A549 (cell line): Measurements from ENCODE around the gene STYX. TPM values are rescaled to one million over a fixed set of nuclear protein-coding genes. Genes with fewer than 3 reads are reported as not detected.

Experiments used
- ATAC-seq, 2 experiments: fragments of 200-7000 bp in 1 of 2; fragments of >200 bp in 1 of 2; cut with Nextera tagmentation in 1 of 2; cut with Tn5 transposase in 1 of 2; 3 replicates each; pipeline versions ENCODE4 v1.8.0 to v1.9.1; 2018 to 2020; ENCODE audit warnings: mild to moderate bottlenecking in 1 of 2, moderate library complexity in 1 of 2
- CTCF ChIA-PET: fragments of 300-600 bp; sonication (Branson Sonifier 250); formaldehyde crosslinking; extraction: SDS; loops from one replicate; lab custom pipeline; 2021; ENCODE audit warnings: antibody characterized with exemption, inconsistent platforms; lab: Yijun Ruan, JAX
- POLR2A ChIA-PET: fragments of 350-600 bp; formaldehyde crosslinking; extraction: SDS; loops from one replicate; lab custom pipeline; 2021; ENCODE audit warnings: antibody characterized with exemption, inconsistent platforms; lab: Yijun Ruan, JAX
- DNase-seq, 2 experiments: peaks; one replicate each; pipeline versions ENCODE4 v3.0.0 to v3.0.0-alpha.2; 2011 to 2016; ENCODE audit warnings: low read depth in 1 of 2, low spot score in 1 of 2
- FAIRE-seq: peaks from 2 replicates; lab custom pipeline; 2011; peaks lifted over from hg19 to GRCh38; lab: Jason Lieb, UNC
- H3K27ac ChIP-seq, 2 experiments: fragments of >200 bp; sonication (Bioruptor Twin); formaldehyde crosslinking; 3 replicates each; pipeline ENCODE4 v1.5.1; 2016 to 2017
- H3K4me1 ChIP-seq: fragments of >200 bp; sonication (Bioruptor Twin); formaldehyde crosslinking; 3 replicates; pipeline ENCODE4 v1.6.1; 2016
- H3K4me2 ChIP-seq: fragments of >200 bp; sonication (Bioruptor Twin); formaldehyde crosslinking; 3 replicates; pipeline ENCODE4 v1.6.1; 2016
- H3K4me3 ChIP-seq: fragments of >200 bp; sonication (Bioruptor Twin); formaldehyde crosslinking; 3 replicates; pipeline ENCODE4 v1.5.1; 2016
- H3K9me3 ChIP-seq: fragments of >200 bp; sonication (Bioruptor Twin); formaldehyde crosslinking; 3 replicates; pipeline ENCODE4 v1.6.1; 2016
- CBX2 ChIP-seq: fragments of 200-600 bp; sonication (generic); IDR thresholded peaks from 2 replicates; pipeline ENCODE4 v1.6.1; 2016; ENCODE audit warnings: low read depth, mild to moderate bottlenecking, borderline replicate concordance
- CEBPB ChIP-seq, 2 experiments: fragments of >200 bp in 1 of 2; sonication (Bioruptor Twin) in 1 of 2; formaldehyde crosslinking in 1 of 2; IDR thresholded peaks; 2 replicates each; pipeline ENCODE4 v1.6.1; 2012 to 2016
- CHD2 ChIP-seq: fragments of 150-350 bp; IDR thresholded peaks from 2 replicates; pipeline ENCODE4 v1.6.1; 2014; ENCODE audit warnings: low read length; ENCODE audit not compliant: partially characterized antibody
- EHF ChIP-seq: fragments of 250-450 bp; sonication (Bioruptor Pico); IDR thresholded peaks from 2 replicates; pipeline ENCODE4 v1.5.0; 2020; ENCODE audit warnings: mild to moderate bottlenecking
- FOXS1 ChIP-seq: fragments of 250-450 bp; sonication (Bioruptor Pico); IDR thresholded peaks from 2 replicates; pipeline ENCODE4 v1.5.0; 2020; ENCODE audit warnings: mild to moderate bottlenecking, moderate library complexity
- HDAC2 ChIP-seq: fragments of 200-600 bp; sonication (generic); IDR thresholded peaks from 2 replicates; pipeline ENCODE4 v1.6.1; 2016
- HOXB13 ChIP-seq: fragments of 250-450 bp; sonication (Bioruptor Pico); IDR thresholded peaks from 2 replicates; pipeline ENCODE4 v1.5.0; 2020; ENCODE audit warnings: low read depth, mild to moderate bottlenecking, moderate library complexity
- HOXB5 ChIP-seq: fragments of 250-450 bp; sonication (Bioruptor Pico); IDR thresholded peaks from 2 replicates; pipeline ENCODE4 v1.5.0; 2020; ENCODE audit warnings: mild to moderate bottlenecking, moderate library complexity
- JUN ChIP-seq, 2 experiments: fragments of >200 bp; sonication (Bioruptor Twin); formaldehyde crosslinking; IDR thresholded peaks; 2 replicates in 1 of 2; 3 replicates in 1 of 2; pipeline ENCODE4 v1.6.1; 2016 to 2017
- JUNB ChIP-seq: fragments of >200 bp; sonication (Bioruptor Twin); formaldehyde crosslinking; IDR thresholded peaks from 2 replicates; pipeline ENCODE4 v1.6.1; 2016
- KDM1A ChIP-seq: fragments of 200-600 bp; sonication (generic); IDR thresholded peaks from 2 replicates; pipeline ENCODE4 v1.6.1; 2016; ENCODE audit warnings: low read depth, mild to moderate bottlenecking
- KDM5A ChIP-seq: fragments of 200-600 bp; sonication (generic); IDR thresholded peaks from 2 replicates; pipeline ENCODE4 v1.6.1; 2016; ENCODE audit warnings: antibody characterized with exemption, mild to moderate bottlenecking
- MAX ChIP-seq: IDR thresholded peaks from 2 replicates; pipeline ENCODE4 v1.6.1; 2012
- MAZ ChIP-seq: fragments of 150-350 bp; IDR thresholded peaks from 2 replicates; pipeline ENCODE4 v1.6.1; 2014; ENCODE audit warnings: antibody characterized with exemption, low read depth, low read length, borderline replicate concordance
- NFE2L2 ChIP-seq: fragments of 150-350 bp; conservative IDR thresholded peaks from 2 replicates; pipeline ENCODE4 v1.6.1; 2014; ENCODE audit warnings: low read length
- NR3C1 ChIP-seq: fragments of >200 bp; sonication (Bioruptor Twin); formaldehyde crosslinking; IDR thresholded peaks from 3 replicates; pipeline ENCODE4 v1.6.1; 2017
- POLR2A ChIP-seq: IDR thresholded peaks from 2 replicates; pipeline ENCODE4 v1.6.1; 2012; ENCODE audit warnings: mild to moderate bottlenecking, low read length
- RAD21 ChIP-seq, 2 experiments: fragments of >200 bp in 1 of 2; sonication (Bioruptor Twin) in 1 of 2; formaldehyde crosslinking in 1 of 2; IDR thresholded peaks in 1 of 2; conservative IDR thresholded peaks in 1 of 2; 2 replicates in 1 of 2; 3 replicates in 1 of 2; pipeline ENCODE4 v1.6.1; 2012 to 2018; ENCODE audit warnings: inconsistent platforms in 1 of 2
- RARB ChIP-seq: fragments of 250-450 bp; sonication (Bioruptor Pico); IDR thresholded peaks from 2 replicates; pipeline ENCODE4 v1.8.0; 2021; ENCODE audit warnings: mild to moderate bottlenecking, moderate library complexity
- SMC3 ChIP-seq: fragments of >200 bp; sonication (Bioruptor Twin); formaldehyde crosslinking; IDR thresholded peaks from 3 replicates; pipeline ENCODE4 v1.6.1; 2018; ENCODE audit warnings: inconsistent platforms
- TP53 ChIP-seq: fragments of 250-450 bp; sonication (Bioruptor Pico); IDR thresholded peaks from 2 replicates; pipeline ENCODE4 v1.5.0; 2021; ENCODE audit warnings: mild to moderate bottlenecking, moderate library complexity
- WGBS: methylation state at CpG from one replicate; pipeline ENCODE4 v1.1.6; 2017; ENCODE audit errors: missing lambda C conversion rate; 5-methylcytosine and 5-hydroxymethylcytosine counted together
- polyA plus RNA-seq, 4 experiments: library from polyadenylated mRNA; depleted of rRNA in 3 of 4; stranded (reverse); fragments of >200 nt; fragmentation: RNase III in 1 of 4; extraction: RNeasy Plus Mini Kit Qiagen cat#74134 plus additional on column Dnase treatment in 1 of 4; gene quantifications; 2 replicates in 3 of 4; 3 replicates in 1 of 4; pipeline ENCODE4 v1.2.3, GENCODE V29; 2011 to 2017
- TF ChIP-seq, protein P1 (sequence below): fragments of 250-450 bp; sonication (Bioruptor Pico); IDR thresholded peaks from 2 replicates; pipeline ENCODE4 v1.5.0; 2021; ENCODE audit warnings: mild to moderate bottlenecking, moderate library complexity, borderline replicate concordance
- TF ChIP-seq, protein P2 (sequence below): IDR thresholded peaks from 2 replicates; pipeline ENCODE4 v1.6.1; 2012

STYX gene
- polyA plus RNA-seq, 2 of the 4 experiments (the other 2 are of a cell fraction), result 7.6 to 12.0 TPM

DNA sequence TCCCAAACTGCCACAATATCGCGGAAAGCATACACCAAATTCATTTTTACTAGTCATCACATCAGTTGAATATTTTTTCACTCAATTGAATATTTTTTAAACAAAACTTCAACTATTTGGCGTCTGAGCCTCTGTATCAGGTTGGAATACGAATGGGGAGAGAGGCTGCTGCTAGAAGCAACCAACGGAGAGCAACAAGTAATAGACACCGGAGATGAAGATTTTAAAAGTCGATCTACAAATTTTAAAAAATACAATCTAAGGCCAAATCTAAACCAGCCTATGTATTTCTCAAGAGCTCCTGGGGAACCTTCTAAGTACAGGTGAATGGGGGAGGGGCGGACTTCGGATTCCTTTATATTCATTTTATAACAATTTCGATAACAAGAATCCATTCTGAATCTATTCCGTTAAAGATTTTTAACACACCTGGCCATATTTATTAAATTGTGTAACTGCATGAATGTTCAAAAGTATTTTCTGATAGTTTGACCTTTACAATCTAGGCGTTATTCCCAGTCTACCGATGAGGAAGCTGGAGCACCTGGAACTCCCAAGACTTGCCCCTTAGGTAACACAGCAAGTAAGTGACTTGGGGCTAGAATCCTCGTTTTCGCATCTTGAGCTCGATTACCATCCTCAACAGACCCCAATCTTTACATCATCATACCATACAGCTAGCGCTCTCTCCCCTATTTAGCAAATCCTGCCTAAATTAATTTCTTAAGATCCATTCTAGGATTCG, 60.2 kb downstream of the STYX start:
- peak overlapping the region; percentile 92 to 96 for H3K27ac ChIP-seq
- peaks cover 19% of the 10 kb centered on the region for H3K4me1 ChIP-seq
- TF ChIP-seq JUN (IDR thresholded peaks at IDR 0.05), result no peak
- TF ChIP-seq HOXB13 (CRISPR knock-in tag), result no peak
- TF ChIP-seq, protein P1, sequence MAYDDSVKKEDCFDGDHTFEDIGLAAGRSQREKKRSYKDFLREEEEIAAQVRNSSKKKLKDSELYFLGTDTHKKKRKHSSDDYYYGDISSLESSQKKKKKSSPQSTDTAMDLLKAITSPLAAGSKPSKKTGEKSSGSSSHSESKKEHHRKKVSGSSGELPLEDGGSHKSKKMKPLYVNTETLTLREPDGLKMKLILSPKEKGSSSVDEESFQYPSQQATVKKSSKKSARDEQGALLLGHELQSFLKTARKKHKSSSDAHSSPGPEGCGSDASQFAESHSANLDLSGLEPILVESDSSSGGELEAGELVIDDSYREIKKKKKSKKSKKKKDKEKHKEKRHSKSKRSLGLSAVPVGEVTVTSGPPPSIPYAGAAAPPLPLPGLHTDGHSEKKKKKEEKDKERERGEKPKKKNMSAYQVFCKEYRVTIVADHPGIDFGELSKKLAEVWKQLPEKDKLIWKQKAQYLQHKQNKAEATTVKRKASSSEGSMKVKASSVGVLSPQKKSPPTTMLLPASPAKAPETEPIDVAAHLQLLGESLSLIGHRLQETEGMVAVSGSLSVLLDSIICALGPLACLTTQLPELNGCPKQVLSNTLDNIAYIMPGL, result no peak
- TF ChIP-seq NR3C1, result no peak
- TF ChIP-seq KDM5A, result no peak
- TF ChIP-seq JUNB, result no peak
- TF ChIP-seq TP53 (CRISPR knock-in tag), result no peak
- no peak for TF ChIP-seq HOXB5 (CRISPR knock-in tag)
- no peak for TF ChIP-seq KDM1A
- TF ChIP-seq, all 56 proteins: peak for 0
- ATAC-seq (no peak), FAIRE-seq (no peak), DNase-seq (peak in 1 of 2 experiments; percentile 15)
- 4% methylated on average over 18 of the region's 18 CpGs for WGBS
- Histone ChIP-seq H3K4me3 (peak overlapping the region; percentile 65), H3K4me2 (peak overlapping the region; percentile 86), H3K9me3 (no peaks in the 10 kb centered on the region)
- ChIA-PET CTCF (interaction anchor here (1.1 to 1.7 kb wide), 2 partner anchors 16 to 22 kb away, joined by 3 to 4 read pairs; no protein-coding TSS in a partner anchor), POLR2A (interaction anchor here (1.5 to 2.9 kb wide), 3 partner anchors 60 to 161 kb away, joined by 4 to 14 read pairs (median 6); partner anchors contain the start of genes FERMT2, PSMC6 and STYX)

GRCh38 chr14:52790756-52791222, 60.8 kb downstream of the STYX start:
- Histone ChIP-seq H3K4me3 (peak overlapping the region; percentile 65), H3K27ac (peak overlapping the region; percentile 92 to 96), H3K4me2 (peak overlapping the region; percentile 86), H3K9me3 (no peaks in the 10 kb centered on the region), H3K4me1 (peaks cover 19% of the 10 kb centered on the region)
- CTCF ChIA-PET, result interaction anchor here (1.1 to 1.7 kb wide), 2 partner anchors 16 to 23 kb away, joined by 3 to 4 read pairs; no protein-coding TSS in a partner anchor
- ATAC-seq (no peak), FAIRE-seq (no peak), DNase-seq (no peak)
- TF ChIP-seq CEBPB (IDR thresholded peaks at IDR 0.05) (no peak), CBX2 (no peak), HDAC2 (no peak), RAD21 (conservative IDR thresholded peaks at IDR 0.05 in 1 of 2, IDR thresholded peaks at IDR 0.05 in 1 of 2) (no peak), POLR2A (no peak), SMC3 (no peak), NFE2L2 (no peak), CHD2 (no peak), JUN (IDR thresholded peaks at IDR 0.05) (no peak), MAZ (no peak), FOXS1 (CRISPR knock-in tag) (no peak), RARB (no peak), EHF (CRISPR knock-in tag) (no peak), MAX (no peak)
- TF ChIP-seq, protein P1, result no peak
- TF ChIP-seq, protein P2, sequence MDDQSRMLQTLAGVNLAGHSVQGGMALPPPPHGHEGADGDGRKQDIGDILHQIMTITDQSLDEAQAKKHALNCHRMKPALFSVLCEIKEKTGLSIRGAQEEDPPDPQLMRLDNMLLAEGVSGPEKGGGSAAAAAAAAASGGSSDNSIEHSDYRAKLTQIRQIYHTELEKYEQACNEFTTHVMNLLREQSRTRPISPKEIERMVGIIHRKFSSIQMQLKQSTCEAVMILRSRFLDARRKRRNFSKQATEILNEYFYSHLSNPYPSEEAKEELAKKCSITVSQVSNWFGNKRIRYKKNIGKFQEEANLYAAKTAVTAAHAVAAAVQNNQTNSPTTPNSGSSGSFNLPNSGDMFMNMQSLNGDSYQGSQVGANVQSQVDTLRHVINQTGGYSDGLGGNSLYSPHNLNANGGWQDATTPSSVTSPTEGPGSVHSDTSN, result no peak
- POLR2A ChIA-PET, result interaction anchor here (1.4 to 2.9 kb wide), 5 partner anchors 11 to 160 kb away, joined by 4 to 14 read pairs (median 6); partner anchors contain the start of genes ERO1A, FERMT2, PSMC6 and STYX
- 3% methylated on average over 26 of the region's 26 CpGs for WGBS
